Neuronal stem cell (in vitro differentiated cells): Measurements from ENCODE around the gene TRANK1.

Experiments used
- DNase-seq: peaks from one replicate; pipeline ENCODE4 v3.0.0-alpha.2; 2013; ENCODE audit warnings: low spot score
- H2AFZ ChIP-seq: one replicate; pipeline ENCODE4 v1.6.1; 2013; ENCODE audit warnings: mild to moderate bottlenecking, low read length, inconsistent platforms
- H2AK5ac ChIP-seq: 2 replicates; pipeline ENCODE4 v1.6.1; 2013; ENCODE audit warnings: low read depth, mild to moderate bottlenecking, inconsistent platforms, low read length, moderate library complexity, mixed read lengths
- H2BK120ac ChIP-seq: 2 replicates; pipeline ENCODE4 v1.6.1; 2013; ENCODE audit warnings: low read depth, mild to moderate bottlenecking, inconsistent platforms, low read length, moderate library complexity, mixed read lengths
- H2BK12ac ChIP-seq: one replicate; pipeline ENCODE4 v1.6.1; 2013; ENCODE audit warnings: low read length, inconsistent platforms
- H2BK15ac ChIP-seq: 2 replicates; pipeline ENCODE4 v1.6.1; 2013; ENCODE audit warnings: mild to moderate bottlenecking, low read length, inconsistent platforms, mixed read lengths
- H2BK5ac ChIP-seq: one replicate; pipeline ENCODE4 v1.6.1; 2013; ENCODE audit warnings: inconsistent platforms, mild to moderate bottlenecking, low read length, moderate library complexity
- H3K14ac ChIP-seq: one replicate; pipeline ENCODE4 v1.6.1; 2013; ENCODE audit warnings: low read length, inconsistent platforms
- H3K18ac ChIP-seq: 2 replicates; pipeline ENCODE4 v1.6.1; 2013; ENCODE audit warnings: low read length, inconsistent platforms
- H3K23ac ChIP-seq: 2 replicates; pipeline ENCODE4 v1.6.1; 2013; ENCODE audit warnings: low read depth, mild to moderate bottlenecking, mixed read lengths, low read length, inconsistent platforms; ENCODE audit not compliant: poor library complexity
- H3K27ac ChIP-seq: replicated peaks from 3 replicates; pipeline ENCODE4 v1.5.1; 2013; ENCODE audit warnings: low read length, inconsistent platforms
- H3K27me3 ChIP-seq, 3 experiments: 2 replicates each; pipeline ENCODE4 v1.6.1; 2013; ENCODE audit warnings: low read length in 3 of 3, mild to moderate bottlenecking in 2 of 3, inconsistent platforms in 1 of 3, low read depth in 1 of 3, mixed read lengths in 1 of 3, moderate library complexity in 1 of 3; ENCODE audit not compliant: control insufficient read depth in 3 of 3, insufficient read depth in 3 of 3
- H3K36me3 ChIP-seq, 2 donors: replicated peaks in 1 of 2; 2 replicates each; pipeline ENCODE4 v1.6.1; 2013; ENCODE audit warnings: low read length in 2 of 2; ENCODE audit not compliant: control insufficient read depth in 2 of 2, insufficient read depth in 2 of 2
- H3K4ac ChIP-seq: 2 replicates; pipeline ENCODE4 v1.6.1; 2013; ENCODE audit warnings: inconsistent platforms, mild to moderate bottlenecking, low read length, moderate library complexity
- H3K4me1 ChIP-seq, 2 donors: 1 replicate in 1 of 2; 2 replicates in 1 of 2; pipeline ENCODE4 v1.6.1; 2013; ENCODE audit warnings: low read length in 2 of 2, low read depth in 1 of 2; ENCODE audit not compliant: control insufficient read depth in 2 of 2, insufficient read depth in 1 of 2
- H3K4me2 ChIP-seq: one replicate; pipeline ENCODE4 v1.6.1; 2013; ENCODE audit warnings: mild to moderate bottlenecking, low read length, inconsistent platforms; ENCODE audit not compliant: insufficient read depth, poor library complexity, severe bottlenecking
- H3K4me3 ChIP-seq, 2 donors: 2 replicates each; pipeline ENCODE4 v1.5.1; 2013; ENCODE audit warnings: low read length in 2 of 2, mild to moderate bottlenecking in 2 of 2, inconsistent platforms in 1 of 2, moderate library complexity in 1 of 2
- H3K79me1 ChIP-seq: one replicate; pipeline ENCODE4 v1.6.1; 2013; ENCODE audit warnings: low read depth, mild to moderate bottlenecking, inconsistent platforms, low read length, moderate library complexity
- H3K9ac ChIP-seq: one replicate; pipeline ENCODE4 v1.6.1; 2013; ENCODE audit warnings: mild to moderate bottlenecking, low read depth, low read length, inconsistent platforms; ENCODE audit not compliant: poor library complexity
- H3K9me3 ChIP-seq, 2 donors: replicated peaks in 1 of 2; 2 replicates each; pipeline versions ENCODE3 to v1.6.1; 2013; ENCODE audit warnings: low read length in 2 of 2, mild to moderate bottlenecking in 2 of 2, inconsistent platforms in 1 of 2, low read depth in 1 of 2, mixed read lengths in 1 of 2, moderate library complexity in 1 of 2; ENCODE audit not compliant: control insufficient read depth in 2 of 2, insufficient read depth in 1 of 2
- H4K8ac ChIP-seq: one replicate; pipeline ENCODE4 v1.6.1; 2013; ENCODE audit warnings: low read depth, mild to moderate bottlenecking, inconsistent platforms, low read length, moderate library complexity
- H4K91ac ChIP-seq: one replicate; pipeline ENCODE4 v1.6.1; 2013; ENCODE audit warnings: low read length, low read depth, mild to moderate bottlenecking, inconsistent platforms; ENCODE audit not compliant: poor library complexity
- WGBS, 2 donors: extraction: QIAGEN DNeasy Blood & Tissue Kit; methylation state at CpG; one replicate each; pipeline ENCODE4 v1.1.7; 2013; ENCODE audit warnings: missing lambda C conversion rate in 2 of 2, mixed read lengths in 1 of 2; ENCODE audit not compliant: insufficient read length in 2 of 2, insufficient replicate concordance in 1 of 2; ENCODE audit errors: extremely low coverage in 2 of 2; 5-methylcytosine and 5-hydroxymethylcytosine counted together

Gene TRANK1

GRCh38 chr3:36969540-36970432, 24.9 kb upstream of the TRANK1 start:
- Histone ChIP-seq H3K79me1 (no peaks in the 10 kb centered on the region), H4K8ac (no peak overlapping the region), H3K23ac (no peak overlapping the region), H3K4ac (no peak overlapping the region), H2BK15ac (no peak overlapping the region), H2AFZ (peak overlapping the region; percentile 81), H3K36me3 (no peaks in the 10 kb centered on the region), H3K9me3 (no peaks in the 10 kb centered on the region), H3K4me3 (no peak overlapping the region), H3K4me2 (peak overlapping the region; percentile 37), H3K27me3 (no peaks in the 10 kb centered on the region), H2AK5ac (no peak overlapping the region), H3K27ac (peak overlapping the region; percentile 86), H2BK120ac (no peak overlapping the region), H3K18ac (peak overlapping the region; percentile 64), H2BK5ac (no peak overlapping the region), H3K4me1 (peaks cover 6 to 15% of the 10 kb centered on the region in 2 donors), H4K91ac (no peak overlapping the region), H3K14ac (no peak overlapping the region), H2BK12ac (no peak overlapping the region), H3K9ac (no peak overlapping the region)
- no CpG with 5 or more reads among the region's 4 CpGs for WGBS, 2 donors
- DNase-seq, result peak; percentile 79

GRCh38 chr3:36969085-36969484, 24.2 kb upstream of the TRANK1 start:
- Histone ChIP-seq H3K27me3 (no peaks in the 10 kb centered on the region), H3K9ac (no peak overlapping the region), H3K79me1 (no peaks in the 10 kb centered on the region), H3K27ac (peak overlapping the region; percentile 86), H3K9me3 (no peaks in the 10 kb centered on the region), H3K23ac (no peak overlapping the region), H2BK15ac (no peak overlapping the region), H3K18ac (peak overlapping the region; percentile 64), H2BK120ac (no peak overlapping the region), H3K4me3 (no peak overlapping the region), H4K91ac (no peak overlapping the region), H3K4me2 (no peak overlapping the region), H2BK5ac (no peak overlapping the region), H4K8ac (no peak overlapping the region), H2BK12ac (no peak overlapping the region), H3K14ac (no peak overlapping the region), H3K4ac (no peak overlapping the region), H2AFZ (peak overlapping the region; percentile 81), H3K36me3 (no peaks in the 10 kb centered on the region), H3K4me1 (peaks cover 6 to 15% of the 10 kb centered on the region in 2 donors), H2AK5ac (no peak overlapping the region)
- no peak for DNase-seq
- no CpG with 5 or more reads among the region's 4 CpGs for WGBS, 2 donors

DNA sequence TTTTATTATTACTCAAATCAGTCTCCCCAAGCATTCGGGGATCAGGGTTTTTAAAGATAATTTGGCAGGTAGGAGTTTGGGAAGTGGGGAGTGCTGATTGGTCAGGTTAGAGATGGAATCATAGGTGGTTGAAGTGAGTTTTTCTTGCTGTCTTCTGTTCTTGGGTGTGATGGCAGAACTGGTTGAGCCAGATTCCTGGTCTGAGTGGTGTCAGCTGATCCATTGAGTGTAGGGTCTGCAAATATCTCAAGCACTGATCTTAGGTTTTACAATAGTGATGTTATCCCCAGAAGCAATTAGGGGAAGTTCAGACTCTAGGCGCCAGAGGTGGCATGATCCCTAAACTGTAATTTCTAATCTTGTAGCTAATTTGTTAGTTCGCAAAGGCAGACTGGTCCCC, 20.6 kb upstream of the TRANK1 start:
- no peak overlapping the region for H3K9ac ChIP-seq
- no peak overlapping the region for H2BK120ac ChIP-seq
- no peak overlapping the region for H3K14ac ChIP-seq
- H2BK12ac ChIP-seq, result no peak overlapping the region
- H2AFZ ChIP-seq, result peak overlapping the region; percentile 38
- H3K4me3 ChIP-seq, result no peak overlapping the region
- H3K79me1 ChIP-seq, result no peaks in the 10 kb centered on the region
- no peak overlapping the region for H2BK5ac ChIP-seq
- no peak overlapping the region for H3K23ac ChIP-seq
- no peak overlapping the region for H3K18ac ChIP-seq
- H3K27ac ChIP-seq, result no peak overlapping the region
- H2BK15ac ChIP-seq, result no peak overlapping the region
- peaks cover 4 to 9% of the 10 kb centered on the region in 2 donors for H3K4me1 ChIP-seq
- no peak overlapping the region for H3K4me2 ChIP-seq
- no peaks in the 10 kb centered on the region for H3K27me3 ChIP-seq
- WGBS, 2 donors, result no CpG with 5 or more reads among the region's 3 CpGs
- no peaks in the 10 kb centered on the region for H3K9me3 ChIP-seq
- no peak for DNase-seq
- no peak overlapping the region for H4K8ac ChIP-seq
- H3K4ac ChIP-seq, result no peak overlapping the region
- H3K36me3 ChIP-seq, result no peaks in the 10 kb centered on the region
- H2AK5ac ChIP-seq, result no peak overlapping the region
- H4K91ac ChIP-seq, result no peak overlapping the region

DNA sequence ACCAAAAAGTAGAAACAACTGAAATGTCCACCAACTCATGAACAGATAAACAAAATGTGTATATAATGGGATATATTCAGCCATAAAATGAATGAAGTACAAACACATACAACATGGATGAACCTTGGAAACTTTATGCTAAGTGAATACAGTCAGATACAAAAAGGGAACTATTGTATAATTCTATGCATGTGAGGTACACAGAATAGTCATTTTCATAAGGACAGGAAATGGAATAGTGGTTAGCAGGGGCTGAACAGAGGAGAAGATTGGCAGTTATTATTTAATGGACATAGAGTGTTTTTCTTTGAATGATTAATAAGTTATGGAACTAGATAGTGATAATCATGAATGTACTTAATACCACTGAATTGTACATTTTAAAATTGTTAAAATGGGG, 20.0 kb upstream of the TRANK1 start:
- H4K8ac ChIP-seq, result no peak overlapping the region
- no peak overlapping the region for H3K27ac ChIP-seq
- no peak overlapping the region for H3K9ac ChIP-seq
- no peak overlapping the region for H3K14ac ChIP-seq
- no peak overlapping the region for H2BK15ac ChIP-seq
- H3K4me3 ChIP-seq, result no peak overlapping the region
- H3K4me2 ChIP-seq, result no peak overlapping the region
- H3K27me3 ChIP-seq, result no peaks in the 10 kb centered on the region
- no peak overlapping the region for H4K91ac ChIP-seq
- DNase-seq, result no peak
- no peaks in the 10 kb centered on the region for H3K79me1 ChIP-seq
- H3K4me1 ChIP-seq, result peaks cover 3 to 4% of the 10 kb centered on the region in 2 donors
- H2AK5ac ChIP-seq, result no peak overlapping the region
- no peak overlapping the region for H2AFZ ChIP-seq
- no peak overlapping the region for H2BK120ac ChIP-seq
- H3K9me3 ChIP-seq, result no peaks in the 10 kb centered on the region
- no peak overlapping the region for H3K23ac ChIP-seq
- H2BK5ac ChIP-seq, result no peak overlapping the region
- no peak overlapping the region for H3K4ac ChIP-seq
- H3K18ac ChIP-seq, result no peak overlapping the region
- no peak overlapping the region for H2BK12ac ChIP-seq
- no peaks in the 10 kb centered on the region for H3K36me3 ChIP-seq
